Neuron (in vitro differentiated cells): Measurements from ENCODE around the gene NKX1-1.

ENCODE experiments used
- H2AFZ ChIP-seq: one replicate; pipeline ENCODE4 v1.6.1; 2013; ENCODE audit warnings: low read depth, mild to moderate bottlenecking, inconsistent platforms, low read length, moderate library complexity
- H3K27me3 ChIP-seq: one replicate; pipeline ENCODE4 v1.6.1; 2013; ENCODE audit warnings: low read length; ENCODE audit not compliant: insufficient read depth
- H3K36me3 ChIP-seq: one replicate; pipeline ENCODE4 v1.6.1; 2013; ENCODE audit warnings: low read length; ENCODE audit not compliant: insufficient read depth
- H3K4me1 ChIP-seq: one replicate; pipeline ENCODE4 v1.6.1; 2013; ENCODE audit warnings: low read length; ENCODE audit not compliant: insufficient read depth
- H3K4me3 ChIP-seq: 2 replicates; pipeline ENCODE4 v1.5.1; 2013; ENCODE audit warnings: mild to moderate bottlenecking, low read length, moderate library complexity
- H3K9me3 ChIP-seq: one replicate; pipeline ENCODE4 v1.6.1; 2013; ENCODE audit warnings: low read length

The NKX1-1 gene

DNA sequence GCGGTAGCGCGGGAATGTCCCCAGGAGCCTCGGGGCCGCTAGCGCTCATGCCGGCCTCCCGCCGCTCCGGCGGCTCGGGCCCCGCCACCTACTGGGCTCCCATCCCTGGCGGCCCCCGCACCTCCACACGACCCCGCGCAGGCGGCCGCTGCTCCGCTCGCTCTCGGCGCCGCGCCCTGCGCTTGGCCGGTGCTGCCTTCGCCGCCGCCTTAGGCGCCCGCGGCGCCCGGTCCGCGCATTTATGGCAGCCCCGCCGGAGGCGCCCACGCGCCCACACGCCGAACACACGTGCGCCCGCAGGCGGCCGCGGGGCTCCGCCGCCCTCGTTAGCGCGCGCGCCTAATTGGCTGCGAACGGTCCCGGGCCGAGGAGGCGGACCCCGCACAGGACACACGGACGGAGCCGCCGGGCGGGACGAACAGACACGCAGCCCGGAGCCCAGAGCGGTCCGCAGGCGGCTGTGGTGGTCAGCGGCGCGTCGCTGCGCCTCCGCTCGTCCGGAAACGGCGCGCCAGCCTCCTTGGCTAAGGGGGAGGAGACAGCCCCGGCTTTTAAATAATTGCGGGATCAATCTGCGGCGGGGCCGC is at the start of gene NKX1-1:
NKX1-1 (minus strand) TSS at position 49 of the 587 bp plus-strand sequence; CDS start at position 49, 0 bp downstream.
- no peak within 1 kb of the TSS for H3K4me3 ChIP-seq
- no peaks in the 10 kb centered on the region for H3K4me1 ChIP-seq
- peaks cover 52% of the 10 kb centered on the region for H3K27me3 ChIP-seq
- H3K36me3 ChIP-seq = no peaks in the 10 kb centered on the region
- peaks cover 10% of the 10 kb centered on the region for H3K9me3 ChIP-seq
- H2AFZ ChIP-seq = no peak within 1 kb of the TSS

DNA sequence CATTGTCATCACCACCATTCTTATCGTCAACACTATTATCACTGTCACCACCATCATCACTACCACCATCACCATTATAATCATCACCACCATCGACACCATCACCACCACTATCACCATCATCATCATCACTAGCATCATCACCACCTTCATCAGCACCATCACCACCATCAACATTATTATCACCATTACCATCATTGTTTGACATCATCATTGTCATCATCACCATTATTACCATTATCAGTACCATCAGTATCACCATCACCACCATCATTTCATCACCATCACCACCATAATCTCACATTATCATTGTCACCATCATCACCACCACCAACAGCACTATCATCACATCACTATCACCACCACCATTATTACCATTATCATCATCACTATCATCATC is 47.5 kb upstream of the NKX1-1 start:
- no peak overlapping the region for H3K4me3 ChIP-seq
- H3K36me3 ChIP-seq = no peaks in the 10 kb centered on the region
- H3K9me3 ChIP-seq = no peaks in the 10 kb centered on the region
- H3K27me3 ChIP-seq = peaks cover 7% of the 10 kb centered on the region
- H3K4me1 ChIP-seq = no peaks in the 10 kb centered on the region
- H2AFZ ChIP-seq = no peak overlapping the region

DNA sequence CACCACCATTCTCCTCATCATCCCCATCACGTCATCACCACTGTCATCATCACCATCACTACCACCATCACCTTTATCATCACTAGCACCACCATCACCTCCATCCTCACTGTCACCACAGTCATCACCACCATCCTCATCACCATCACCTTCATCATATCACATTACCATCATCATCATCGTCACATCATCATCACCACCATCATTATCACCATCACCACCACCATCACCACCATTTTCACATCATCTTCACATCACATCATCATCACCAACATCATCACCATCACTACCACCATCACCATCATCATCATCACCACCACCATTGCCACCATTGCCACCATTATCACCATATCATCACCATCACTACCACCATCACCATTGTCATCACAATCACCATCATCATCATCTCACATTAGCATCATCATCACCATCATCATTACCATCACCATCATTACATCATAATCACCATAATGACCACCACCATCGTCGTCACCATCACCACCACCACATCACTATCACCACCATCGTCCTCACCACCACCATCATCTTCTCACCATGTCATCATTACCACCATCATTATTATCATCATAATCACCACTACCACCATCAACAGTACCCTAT is 46.3 kb upstream of the NKX1-1 start:
- Histone ChIP-seq H2AFZ (no peak overlapping the region), H3K9me3 (peaks cover 2% of the 10 kb centered on the region), H3K27me3 (no peaks in the 10 kb centered on the region), H3K4me3 (no peak overlapping the region), H3K4me1 (no peaks in the 10 kb centered on the region), H3K36me3 (no peaks in the 10 kb centered on the region)

DNA sequence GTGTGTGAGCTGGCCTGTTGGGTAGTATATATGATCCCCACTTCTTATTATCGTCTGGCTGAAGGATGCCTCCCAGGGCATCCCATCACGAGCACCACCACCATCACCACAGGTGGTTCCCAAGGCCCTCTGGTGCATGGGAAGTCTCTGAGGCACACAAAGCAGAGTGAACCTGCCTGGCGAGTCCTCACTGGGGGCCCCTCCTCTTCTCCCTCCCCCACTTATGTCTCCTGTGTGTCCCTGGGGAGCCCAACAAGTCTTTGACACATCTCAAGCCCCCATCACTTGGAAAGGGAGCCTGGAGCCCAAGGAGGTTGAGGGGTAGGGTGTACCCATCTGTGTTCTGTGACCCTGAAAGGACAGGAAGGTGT is 45.5 kb upstream of the NKX1-1 start:
- Histone ChIP-seq H3K4me1 (no peaks in the 10 kb centered on the region), H3K9me3 (peaks cover 3% of the 10 kb centered on the region), H3K4me3 (no peak overlapping the region), H2AFZ (no peak overlapping the region), H3K27me3 (no peaks in the 10 kb centered on the region), H3K36me3 (no peaks in the 10 kb centered on the region)

DNA sequence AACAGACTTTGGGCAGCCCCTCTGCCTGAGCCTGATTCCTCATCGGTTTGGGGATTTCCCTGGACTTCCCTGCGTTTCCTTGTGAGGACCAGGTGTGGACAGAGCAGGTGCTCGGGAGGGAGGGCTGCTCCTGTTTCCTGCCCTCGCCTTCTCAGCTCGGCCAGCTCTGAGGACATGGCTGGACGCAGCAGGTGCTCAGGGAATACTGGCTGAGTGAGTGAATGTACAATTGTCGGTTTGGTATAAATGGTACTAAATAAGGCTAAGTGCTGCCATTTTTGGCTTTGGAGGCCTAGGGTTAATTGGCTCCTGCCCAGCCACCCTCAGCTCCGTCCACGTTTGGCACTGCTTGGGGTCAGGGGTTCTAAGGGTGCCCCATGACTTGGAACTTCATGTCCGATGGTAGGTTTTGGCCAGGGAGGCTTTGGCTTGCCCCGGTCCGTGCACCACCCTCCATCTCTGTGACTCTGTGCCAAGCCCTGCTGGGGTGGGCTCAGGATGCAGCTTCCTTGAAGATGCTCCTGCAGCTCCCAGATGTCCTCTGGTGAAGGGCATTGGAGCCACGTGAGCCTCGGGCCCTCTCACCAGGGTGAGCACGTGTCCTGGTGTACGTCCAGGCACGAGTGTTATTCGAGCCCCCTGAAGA is 45.0 kb upstream of the NKX1-1 start:
- no peak overlapping the region for H3K4me3 ChIP-seq
- H2AFZ ChIP-seq = no peak overlapping the region
- peaks cover 3% of the 10 kb centered on the region for H3K9me3 ChIP-seq
- H3K27me3 ChIP-seq = no peaks in the 10 kb centered on the region
- no peaks in the 10 kb centered on the region for H3K4me1 ChIP-seq
- no peaks in the 10 kb centered on the region for H3K36me3 ChIP-seq

DNA sequence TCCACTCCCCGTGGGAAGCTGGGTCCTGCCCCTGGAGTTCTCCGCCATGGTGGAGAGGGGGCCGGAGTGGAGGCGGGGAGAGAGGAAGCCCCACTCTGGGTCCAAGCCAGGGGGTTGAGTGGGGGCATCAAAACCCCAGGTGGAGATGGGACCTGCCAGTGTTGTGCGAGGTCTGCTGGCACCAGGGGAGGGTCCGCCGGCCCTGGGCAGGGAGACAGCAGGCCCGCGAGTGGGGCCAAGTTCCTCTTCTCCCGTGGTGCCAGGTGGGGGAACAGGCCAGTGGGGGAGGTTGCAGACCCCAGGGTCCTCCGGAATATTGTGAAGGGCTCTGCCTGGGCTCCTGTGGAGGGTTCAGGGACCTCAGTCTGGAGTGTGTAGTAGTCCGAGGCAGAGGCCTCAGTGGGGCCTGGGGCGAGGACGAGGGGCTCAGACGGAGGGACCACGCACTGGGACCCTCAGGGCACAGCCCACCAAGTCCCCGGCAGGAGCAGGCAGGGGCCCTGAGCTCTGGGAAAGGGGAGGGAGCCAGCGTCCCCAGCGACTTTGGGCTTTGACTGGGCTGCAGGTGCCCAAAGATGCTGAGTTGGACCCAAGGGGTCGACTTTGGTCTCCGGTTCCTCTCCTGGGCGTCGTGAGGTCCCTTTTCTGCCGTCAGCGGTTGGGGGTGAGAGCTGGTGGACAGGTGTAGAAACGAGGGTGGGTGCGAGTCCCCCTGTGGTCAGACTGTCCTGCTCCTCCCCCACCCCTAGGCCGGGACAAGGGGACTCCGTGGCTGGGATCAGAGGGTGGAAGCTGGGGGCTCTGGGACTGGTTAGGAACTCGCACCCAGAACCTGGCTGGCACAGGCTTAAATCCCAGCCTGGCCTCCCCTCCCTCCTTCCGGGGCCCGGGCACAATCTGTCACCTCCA is 43.8 kb upstream of the NKX1-1 start:
- Histone ChIP-seq H3K36me3 (no peaks in the 10 kb centered on the region), H3K4me3 (no peak overlapping the region), H3K27me3 (no peaks in the 10 kb centered on the region), H3K9me3 (peaks cover 3% of the 10 kb centered on the region), H3K4me1 (no peaks in the 10 kb centered on the region), H2AFZ (no peak overlapping the region)

DNA sequence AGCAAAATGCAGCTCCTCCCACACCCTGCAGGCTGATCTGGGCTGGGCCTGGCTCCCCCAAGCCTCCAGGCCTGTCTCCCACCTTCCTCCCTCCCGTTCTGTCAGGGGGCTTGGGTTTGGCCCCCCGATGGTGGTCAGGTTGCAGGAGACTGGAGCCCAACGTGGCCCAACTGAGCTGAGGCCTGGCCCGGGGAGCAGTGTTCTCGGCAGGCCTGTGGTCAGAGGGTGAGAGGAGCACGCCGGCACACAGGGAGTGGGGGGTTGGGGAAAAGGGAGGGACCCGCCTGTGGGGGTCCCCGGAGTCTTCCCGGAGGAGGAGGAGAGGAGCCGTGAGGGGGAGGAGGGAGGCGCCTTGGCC is 43.2 kb upstream of the NKX1-1 start:
- no peaks in the 10 kb centered on the region for H3K36me3 ChIP-seq
- no peaks in the 10 kb centered on the region for H3K27me3 ChIP-seq
- no peaks in the 10 kb centered on the region for H3K4me1 ChIP-seq
- no peak overlapping the region for H3K4me3 ChIP-seq
- H3K9me3 ChIP-seq = peaks cover 3% of the 10 kb centered on the region
- no peak overlapping the region for H2AFZ ChIP-seq

DNA sequence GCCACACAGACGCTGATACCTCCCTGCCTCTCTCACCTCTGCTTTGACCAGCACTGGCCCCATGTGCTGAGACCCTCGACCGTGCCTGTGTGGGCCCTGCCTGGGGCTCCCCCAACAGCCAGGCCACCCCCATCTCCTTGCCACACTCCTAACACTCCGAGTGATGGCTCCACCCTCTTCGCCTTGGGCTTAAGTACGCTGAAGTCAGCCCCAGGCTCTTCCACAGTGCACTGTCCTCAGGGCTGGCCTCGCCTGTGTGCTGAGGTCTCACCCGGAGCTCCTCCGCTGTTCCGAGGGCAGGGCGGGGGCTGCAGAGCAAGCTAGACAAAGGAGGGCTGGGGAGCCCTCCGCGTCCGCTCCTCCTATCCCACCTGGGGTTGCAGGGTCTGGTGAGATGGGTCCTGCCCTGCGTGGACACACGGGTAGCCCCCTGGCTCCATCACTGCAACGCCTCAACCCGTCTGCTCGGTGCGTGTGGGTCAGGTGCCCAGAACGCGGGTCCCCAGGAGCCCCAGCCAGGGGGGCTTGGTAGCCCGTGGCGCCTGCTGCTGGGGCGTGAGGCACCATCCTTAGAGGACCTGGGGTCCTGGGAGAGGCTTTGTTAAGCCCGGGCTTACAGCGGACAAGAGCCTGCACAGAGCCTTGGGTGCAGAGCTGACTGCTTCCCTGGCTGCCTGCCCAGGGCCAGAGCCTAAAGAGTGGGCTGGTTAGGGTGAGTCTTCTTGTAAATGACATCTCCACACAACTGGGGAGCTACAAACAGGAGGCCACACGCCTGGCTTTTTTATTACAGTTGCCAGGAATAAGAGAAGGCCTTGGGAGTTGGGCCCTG is 42.6 kb upstream of the NKX1-1 start:
- Histone ChIP-seq H3K27me3 (no peaks in the 10 kb centered on the region), H3K4me1 (no peaks in the 10 kb centered on the region), H3K4me3 (no peak overlapping the region), H3K9me3 (peaks cover 3% of the 10 kb centered on the region), H2AFZ (no peak overlapping the region), H3K36me3 (no peaks in the 10 kb centered on the region)

DNA sequence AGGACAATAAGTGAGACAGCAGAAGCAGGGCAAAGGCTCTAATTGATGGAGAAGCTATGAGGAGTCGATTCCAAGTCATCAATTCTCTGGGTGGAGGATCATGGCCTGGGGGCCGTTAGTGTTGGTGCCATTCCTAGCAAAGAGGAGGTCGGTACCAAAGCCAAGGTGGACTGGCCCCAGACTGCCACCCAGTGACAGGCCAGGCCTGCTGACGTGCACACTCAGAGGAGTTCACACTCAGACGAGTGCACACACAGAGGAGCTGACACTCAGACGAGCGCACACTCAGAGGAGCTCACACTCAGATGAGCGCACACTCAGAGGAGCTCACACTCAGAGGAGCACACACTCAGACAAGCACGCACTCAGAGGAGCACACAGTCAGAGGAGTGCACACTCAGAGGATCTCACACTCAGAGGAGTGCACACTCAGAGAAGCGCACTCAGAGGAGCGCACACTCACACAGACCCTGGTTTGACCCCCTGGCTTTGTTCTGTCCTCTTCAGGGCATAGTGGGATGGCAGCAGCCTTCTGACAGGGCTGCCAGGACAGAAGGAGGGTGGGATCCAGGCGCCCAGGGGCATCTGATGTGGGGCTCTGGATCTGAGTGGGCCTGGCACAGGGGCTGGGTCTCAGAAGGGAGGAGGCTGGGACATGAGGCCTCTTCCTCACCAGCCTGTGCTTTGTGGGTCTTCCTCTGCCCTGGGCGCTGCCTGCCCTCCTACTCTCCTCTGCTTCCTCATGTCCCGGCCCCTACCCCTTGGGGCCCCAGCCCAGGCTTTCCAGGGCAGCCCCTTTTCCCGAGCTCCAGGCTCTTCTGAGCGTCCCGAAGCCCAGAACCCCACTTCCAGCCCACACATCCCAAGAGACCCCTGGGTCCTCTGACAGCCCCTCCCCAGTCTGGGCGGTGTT is 41.7 kb upstream of the NKX1-1 start:
- Histone ChIP-seq H3K9me3 (peaks cover 3% of the 10 kb centered on the region), H3K4me1 (no peaks in the 10 kb centered on the region), H2AFZ (no peak overlapping the region), H3K36me3 (no peaks in the 10 kb centered on the region), H3K27me3 (no peaks in the 10 kb centered on the region), H3K4me3 (no peak overlapping the region)

DNA sequence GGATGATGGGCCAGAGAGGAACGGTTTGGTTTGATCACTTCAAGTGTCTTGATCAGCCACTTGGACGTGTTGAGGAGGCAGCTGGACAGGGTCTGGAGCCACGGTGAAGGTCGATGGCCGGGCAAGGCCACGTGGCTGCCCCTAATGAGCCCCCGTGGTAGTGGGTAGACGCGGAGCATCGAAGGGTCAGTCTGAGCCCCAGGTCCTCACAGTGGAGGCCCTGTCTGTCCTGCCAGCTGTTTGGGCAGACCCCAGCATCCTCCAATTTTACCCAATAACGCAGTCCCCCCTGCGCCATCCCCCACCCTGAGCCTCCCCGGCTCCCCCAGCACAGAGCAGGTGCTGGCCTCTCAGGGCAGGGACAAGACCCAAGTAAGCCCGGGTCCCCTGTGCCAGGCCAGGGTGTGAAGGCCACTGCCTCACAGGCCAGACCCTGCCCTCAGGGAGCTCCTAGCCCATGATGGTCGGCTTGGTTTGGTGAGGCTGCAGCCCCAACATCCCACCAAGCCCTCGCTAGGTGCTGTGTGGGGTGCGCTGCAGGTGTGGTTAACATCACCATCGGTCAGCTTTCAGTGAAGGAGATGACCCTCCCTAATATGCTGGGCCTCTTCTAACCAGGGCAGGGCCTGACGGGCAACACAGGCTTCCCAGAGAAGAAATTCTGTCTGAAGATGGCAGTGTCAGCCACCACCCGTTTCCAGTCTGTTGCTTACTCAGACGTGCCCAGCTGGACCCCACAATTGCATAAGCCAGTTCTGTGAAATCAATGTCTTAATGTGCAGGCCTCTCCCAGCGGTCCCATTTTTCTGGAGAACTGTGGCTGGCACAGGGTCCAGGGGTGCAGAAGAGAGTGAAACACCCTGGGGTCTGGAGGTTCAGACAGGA is 40.5 kb upstream of the NKX1-1 start:
- no peaks in the 10 kb centered on the region for H3K36me3 ChIP-seq
- H3K9me3 ChIP-seq = peaks cover 3% of the 10 kb centered on the region
- no peaks in the 10 kb centered on the region for H3K4me1 ChIP-seq
- H3K27me3 ChIP-seq = no peaks in the 10 kb centered on the region
- no peak overlapping the region for H3K4me3 ChIP-seq
- H2AFZ ChIP-seq = no peak overlapping the region

DNA sequence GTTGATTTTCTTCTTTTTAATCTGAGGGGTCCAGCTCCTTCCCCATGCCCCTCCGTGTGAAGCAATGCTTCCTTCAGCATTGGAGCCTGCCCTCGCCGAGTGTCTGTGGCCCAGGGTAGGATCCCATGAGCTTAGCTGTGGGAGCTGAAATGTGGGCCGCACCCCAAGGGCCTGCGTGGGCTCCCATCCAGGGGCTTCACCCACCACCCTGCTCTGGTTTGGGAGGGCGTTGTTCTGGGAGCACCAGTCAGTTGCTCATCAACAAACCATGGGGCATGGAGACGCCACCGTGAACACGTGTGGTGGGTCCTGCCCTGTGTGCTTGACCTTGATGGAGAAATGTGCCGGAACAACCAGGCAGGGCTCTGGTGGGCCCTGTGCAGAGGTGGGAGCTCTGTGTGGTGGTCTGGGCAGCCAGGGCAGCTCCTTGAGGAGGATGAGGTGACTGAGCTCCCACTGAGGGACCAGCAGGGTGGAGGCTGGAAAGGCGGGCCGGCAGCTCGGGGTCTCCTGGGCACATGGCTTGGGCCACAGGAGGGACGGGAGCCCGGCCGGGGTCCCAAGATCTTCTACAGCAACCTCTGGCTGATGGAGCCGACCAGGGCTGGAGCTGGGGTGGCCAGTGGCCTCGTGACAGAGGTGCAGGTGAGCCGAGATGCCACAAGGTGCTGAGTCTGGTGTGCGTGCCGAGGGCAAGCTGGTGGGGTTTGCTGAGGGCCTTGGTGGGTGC is 39.6 kb upstream of the NKX1-1 start:
- Histone ChIP-seq H3K4me1 (no peaks in the 10 kb centered on the region), H3K9me3 (peaks cover 3% of the 10 kb centered on the region), H3K27me3 (no peaks in the 10 kb centered on the region), H2AFZ (no peak overlapping the region), H3K36me3 (no peaks in the 10 kb centered on the region), H3K4me3 (no peak overlapping the region)
